H1 (cell line): ENCODE results near the gene IL1RAPL1. TPM values are rescaled to one million over a fixed set of nuclear protein-coding genes. Genes with fewer than 3 reads are reported as not detected.

Experiments
- CTCF ChIA-PET: fragments of 300-600 bp; sonication (Branson Sonifier 250); formaldehyde crosslinking; loops from one replicate; lab custom pipeline; 2021; ENCODE audit not compliant: partially characterized antibody; lab: Charles Lee
- POLR2A ChIA-PET: fragments of 300-600 bp; sonication (Branson Sonifier 250); formaldehyde crosslinking; loops from one replicate; lab custom pipeline; 2021; ENCODE audit warnings: inconsistent platforms; ENCODE audit not compliant: partially characterized antibody; lab: Charles Lee
- DNase-seq, 2 experiments: peaks; one replicate each; pipeline versions ENCODE4 v3.0.0 to v3.0.0-alpha.2; 2010 to 2022; ENCODE audit warnings: low spot score in 2 of 2, low read depth in 1 of 2, mixed read lengths in 1 of 2
- FAIRE-seq: peaks from 2 replicates; lab custom pipeline; 2011; peaks lifted over from hg19 to GRCh38; lab: Jason Lieb, UNC
- H2AFZ ChIP-seq: 2 replicates; pipeline ENCODE4 v1.8.1; 2012; ENCODE audit warnings: low read length, inconsistent platforms
- H2AK5ac ChIP-seq: 2 replicates; pipeline ENCODE4 v1.6.1; 2013; ENCODE audit warnings: low read depth, low read length
- H2BK120ac ChIP-seq: replicated peaks from 2 replicates; pipeline ENCODE3; 2013; ENCODE audit warnings: low read depth, low read length, inconsistent platforms
- H2BK12ac ChIP-seq: 2 replicates; pipeline ENCODE4 v1.6.1; 2013; ENCODE audit warnings: low read depth, low read length
- H2BK15ac ChIP-seq: 2 replicates; pipeline ENCODE4 v1.6.1; 2013; ENCODE audit warnings: low read length
- H2BK20ac ChIP-seq: 2 replicates; pipeline ENCODE4 v1.6.1; 2013; ENCODE audit warnings: low read length
- H2BK5ac ChIP-seq: 2 replicates; pipeline ENCODE4 v1.6.1; 2013; ENCODE audit warnings: low read depth, low read length
- H3K14ac ChIP-seq: 2 replicates; pipeline ENCODE4 v1.6.1; 2013; ENCODE audit warnings: inconsistent platforms; ENCODE audit not compliant: insufficient read length
- H3K18ac ChIP-seq: 2 replicates; pipeline ENCODE4 v1.6.1; 2013; ENCODE audit warnings: low read length; ENCODE audit errors: extremely low read depth
- H3K23ac ChIP-seq: 2 replicates; pipeline ENCODE4 v1.6.1; 2013; ENCODE audit warnings: inconsistent platforms; ENCODE audit not compliant: insufficient read length
- H3K23me2 ChIP-seq: 2 replicates; pipeline ENCODE4 v1.6.1; 2013; ENCODE audit warnings: low read depth, low read length
- H3K27ac ChIP-seq: 2 replicates; pipeline ENCODE4 v1.6.1; 2011; ENCODE audit warnings: low read depth, low read length, inconsistent platforms
- H3K27me3 ChIP-seq, 4 experiments: replicated peaks in 1 of 4; 1 replicate in 1 of 4; 2 replicates in 3 of 4; pipeline versions ENCODE4 v1.6.1 to v1.8.1; 2011 to 2013; ENCODE audit warnings: low read length in 3 of 4, mild to moderate bottlenecking in 3 of 4, inconsistent platforms in 2 of 4, mixed read lengths in 2 of 4, moderate library complexity in 1 of 4; ENCODE audit not compliant: control insufficient read depth in 3 of 4, insufficient read depth in 3 of 4; ENCODE audit errors: extremely low read depth in 1 of 4
- H3K36me3 ChIP-seq, 4 experiments: 2 replicates each; pipeline versions ENCODE4 v1.6.1 to v1.8.1; 2011 to 2013; ENCODE audit warnings: mild to moderate bottlenecking in 4 of 4, low read length in 3 of 4, moderate library complexity in 2 of 4, control low read depth in 1 of 4, inconsistent platforms in 1 of 4; ENCODE audit not compliant: insufficient read depth in 4 of 4, control insufficient read depth in 2 of 4
- H3K4ac ChIP-seq: replicated peaks from 2 replicates; pipeline ENCODE3; 2013; ENCODE audit warnings: low read length, low read depth, mixed read lengths, inconsistent platforms; ENCODE audit not compliant: insufficient read length
- H3K4me1 ChIP-seq, 4 experiments: replicated peaks in 1 of 4; 1 replicate in 1 of 4; 2 replicates in 3 of 4; pipeline versions ENCODE4 v1.6.1 to v1.8.1; 2011 to 2013; ENCODE audit warnings: low read length in 3 of 4, inconsistent platforms in 2 of 4, mixed read lengths in 1 of 4; ENCODE audit not compliant: insufficient read depth in 4 of 4, control insufficient read depth in 3 of 4
- H3K4me2 ChIP-seq, 2 experiments: 2 replicates each; pipeline versions ENCODE4 v1.6.1 to v1.8.1; 2011 to 2013; ENCODE audit warnings: low read depth in 2 of 2, low read length in 2 of 2, control low read depth in 1 of 2, inconsistent platforms in 1 of 2, mild to moderate bottlenecking in 1 of 2; ENCODE audit not compliant: insufficient read depth in 1 of 2
- H3K4me3 ChIP-seq, 4 experiments: fragments of 200-600, 300-600 bp in 1 of 4; sonication (generic), shearing (Covaris generic), sonication (Bioruptor Twin) in 1 of 4; 2 replicates each; pipeline versions ENCODE4 v1.5.1 to v1.8.1; 2011 to 2016; ENCODE audit warnings: low read length in 4 of 4, low read depth in 3 of 4, control low read depth in 2 of 4, inconsistent platforms in 2 of 4, mild to moderate bottlenecking in 2 of 4, mixed read lengths in 1 of 4, moderate library complexity in 1 of 4; ENCODE audit not compliant: insufficient read depth in 2 of 4; ENCODE audit errors: extremely low read depth in 1 of 4
- H3K56ac ChIP-seq: replicated peaks from 2 replicates; pipeline ENCODE3; 2013; ENCODE audit warnings: low read depth, mild to moderate bottlenecking, mixed read lengths, low read length, inconsistent platforms; ENCODE audit not compliant: insufficient read length
- H3K79me1 ChIP-seq: 2 replicates; pipeline ENCODE4 v1.6.1; 2013; ENCODE audit warnings: low read depth, low read length, control low read depth
- H3K79me2 ChIP-seq, 2 experiments: 2 replicates each; pipeline versions ENCODE4 v1.6.1 to v1.8.1; 2012 to 2013; ENCODE audit warnings: low read length in 2 of 2, mild to moderate bottlenecking in 2 of 2, inconsistent platforms in 1 of 2; ENCODE audit not compliant: insufficient read depth in 2 of 2, control insufficient read depth in 1 of 2
- H3K9ac ChIP-seq, 4 experiments: replicated peaks in 1 of 4; 1 replicate in 1 of 4; 2 replicates in 3 of 4; pipeline versions ENCODE4 v1.6.1 to v1.8.1; 2011 to 2013; ENCODE audit warnings: low read depth in 3 of 4, low read length in 3 of 4, control low read depth in 2 of 4, mild to moderate bottlenecking in 2 of 4, moderate library complexity in 2 of 4, inconsistent platforms in 1 of 4; ENCODE audit errors: extremely low read depth in 1 of 4
- H3K9me3 ChIP-seq, 2 experiments: 2 replicates each; pipeline versions ENCODE4 v1.6.1 to v1.8.1; 2012 to 2013; ENCODE audit warnings: mild to moderate bottlenecking in 2 of 2, moderate library complexity in 2 of 2, control low read depth in 1 of 2, inconsistent platforms in 1 of 2, low read depth in 1 of 2, low read length in 1 of 2, mixed read lengths in 1 of 2; ENCODE audit not compliant: insufficient read depth in 2 of 2
- H4K20me1 ChIP-seq, 2 experiments: replicated peaks in 1 of 2; 2 replicates each; pipeline versions ENCODE3 to v1.8.1; 2011 to 2013; ENCODE audit warnings: inconsistent platforms in 2 of 2, low read length in 2 of 2, mild to moderate bottlenecking in 1 of 2; ENCODE audit not compliant: insufficient read depth in 2 of 2, control insufficient read depth in 1 of 2
- H4K5ac ChIP-seq: 2 replicates; pipeline ENCODE4 v1.6.1; 2013; ENCODE audit warnings: low read length, low read depth, mixed read lengths, inconsistent platforms; ENCODE audit not compliant: insufficient read length
- H4K8ac ChIP-seq: 2 replicates; pipeline ENCODE4 v1.8.0; 2013; ENCODE audit warnings: mild to moderate bottlenecking, moderate library complexity, low read length, inconsistent platforms; ENCODE audit not compliant: insufficient read depth; ENCODE audit errors: extremely low read depth
- H4K91ac ChIP-seq: replicated peaks from 2 replicates; pipeline ENCODE3; 2013; ENCODE audit warnings: low read length, mixed read lengths, inconsistent platforms; ENCODE audit not compliant: insufficient read length
- CHD1 ChIP-seq: IDR thresholded peaks from 2 replicates; pipeline ENCODE4 v1.6.1; 2012; ENCODE audit warnings: low read depth, low read length, improper control_type of control experiment
- CHD7 ChIP-seq: fragments of 300-600 bp; sonication (generic); IDR thresholded peaks from 2 replicates; pipeline ENCODE4 v1.7.1; 2012; ENCODE audit warnings: low read length, moderate library complexity, mild to moderate bottlenecking, inconsistent platforms; ENCODE audit not compliant: insufficient replicate concordance
- polyA plus RNA-seq, 7 experiments: library from polyadenylated mRNA; depleted of rRNA in 3 of 7; stranded (reverse) in 5 of 7; unstranded in 2 of 7; fragments of >200 nt in 5 of 7; fragments of 200-250 nt in 2 of 7; gene quantifications; 1 replicate in 5 of 7; 2 replicates in 1 of 7; 4 replicates in 1 of 7; pipeline versions ENCODE4 v1.2.1 to v1.2.3, GENCODE V29; 2011 to 2013; ENCODE audit warnings: missing spikeins in 2 of 7, mixed read lengths in 2 of 7
- total RNA-seq: library from RNA; stranded (reverse); fragmentation: NEBNext Ultra II Directional; extraction: Animal tissue kit (Norgen Biotek cat#: 25700); gene quantifications from 2 replicates; pipeline ENCODE4 v1.2.1, GENCODE V29; 2021

IL1RAPL1 gene
- total and polyA plus RNA-seq, 2 of the 8 experiments (the other 6 are each of a cell fraction or from before 2014, with no cell fraction given) = 0.11 to 0.35 TPM

- POLR2A ChIA-PET = no interaction called here
Observed at GRCh38 chrX:28717864-28718263, 130.6 kb downstream of the IL1RAPL1 start.

More at GRCh38 chrX:28717864-28718263, 130.6 kb downstream of the IL1RAPL1 start:
- H2AFZ ChIP-seq = no peak overlapping the region
- H3K56ac ChIP-seq = no peak overlapping the region
- H2BK15ac ChIP-seq = no peak overlapping the region
- H3K9me3 ChIP-seq = no peaks in the 10 kb centered on the region
- H3K4ac ChIP-seq = no peak overlapping the region
- no peaks in the 10 kb centered on the region for H3K4me1 ChIP-seq
- no peak overlapping the region for H4K8ac ChIP-seq
- H4K91ac ChIP-seq = no peak overlapping the region
- no peaks in the 10 kb centered on the region for H3K79me2 ChIP-seq
- no peak overlapping the region for H3K27ac ChIP-seq
- no peak overlapping the region for H3K14ac ChIP-seq
- H2BK12ac ChIP-seq = no peak overlapping the region
- no peaks in the 10 kb centered on the region for H3K79me1 ChIP-seq
- DNase-seq = no peak
- no peaks in the 10 kb centered on the region for H3K27me3 ChIP-seq
- CTCF ChIA-PET = no interaction called here
- no peak overlapping the region for H2BK20ac ChIP-seq
- H3K23me2 ChIP-seq = no peaks in the 10 kb centered on the region
- H2BK120ac ChIP-seq = no peak overlapping the region
- no peak overlapping the region for H2AK5ac ChIP-seq
- H3K4me3 ChIP-seq = no peak overlapping the region
- no peak overlapping the region for H4K5ac ChIP-seq
- H3K23ac ChIP-seq = no peak overlapping the region
- no peak overlapping the region for H2BK5ac ChIP-seq
- H3K4me2 ChIP-seq = no peak overlapping the region
- TF ChIP-seq CHD1 (no peak), CHD7 (no peak)
- TF ChIP-seq, all 59 proteins: peak for 0
- Histone ChIP-seq H3K36me3 (no peaks in the 10 kb centered on the region), H4K20me1 (no peaks in the 10 kb centered on the region), H3K18ac (no peak overlapping the region), H3K9ac (no peak overlapping the region)
- FAIRE-seq = no peak
